Liver (tissue), 9 donors: ENCODE measurements around the gene CLPSL1. TPM values are rescaled to one million over a fixed set of nuclear protein-coding genes. Genes with fewer than 3 reads are reported as not detected.

Experiments
- DNase-seq: peaks from one replicate; pipeline ENCODE4 v3.0.0-alpha.2; 2017; ENCODE audit warnings: low spot score
- H3K27ac ChIP-seq, 2 donors: one replicate each; pipeline ENCODE4 v1.7.0; 2013; ENCODE audit warnings: inconsistent platforms in 2 of 2, low read length in 2 of 2, control low read depth in 1 of 2, low read depth in 1 of 2, mild to moderate bottlenecking in 1 of 2
- H3K27me3 ChIP-seq, 4 donors: one replicate each; pipeline versions ENCODE4 v1.6.1 to v1.7.0; 2013; ENCODE audit warnings: low read length in 3 of 4, inconsistent platforms in 1 of 4, mild to moderate bottlenecking in 1 of 4, moderate library complexity in 1 of 4; ENCODE audit not compliant: control insufficient read depth in 4 of 4, insufficient read depth in 4 of 4
- H3K36me3 ChIP-seq, 4 donors: one replicate each; pipeline versions ENCODE4 v1.6.1 to v1.7.0; 2013; ENCODE audit warnings: low read length in 3 of 4, mild to moderate bottlenecking in 3 of 4, low read depth in 1 of 4, moderate library complexity in 1 of 4; ENCODE audit not compliant: control insufficient read depth in 4 of 4, insufficient read depth in 3 of 4
- H3K4me1 ChIP-seq, 4 donors: one replicate each; pipeline versions ENCODE4 v1.6.1 to v1.7.0; 2013; ENCODE audit warnings: low read length in 3 of 4, mild to moderate bottlenecking in 3 of 4, moderate library complexity in 1 of 4; ENCODE audit not compliant: control insufficient read depth in 4 of 4, insufficient read depth in 4 of 4
- H3K4me3 ChIP-seq, 3 donors: one replicate each; pipeline versions ENCODE4 v1.6.1 to v1.7.0; 2013; ENCODE audit warnings: low read length in 3 of 3, control low read depth in 1 of 3, low read depth in 1 of 3, mild to moderate bottlenecking in 1 of 3
- H3K9ac ChIP-seq, 2 donors: one replicate each; pipeline ENCODE4 v1.7.0; 2013; ENCODE audit warnings: low read length in 2 of 2, mild to moderate bottlenecking in 2 of 2, moderate library complexity in 2 of 2, control low read depth in 1 of 2, low read depth in 1 of 2
- H3K9me3 ChIP-seq, 4 donors: one replicate each; pipeline versions ENCODE4 v1.6.1 to v1.7.0; 2013; ENCODE audit warnings: low read length in 3 of 4; ENCODE audit not compliant: control insufficient read depth in 4 of 4
- EGR1 ChIP-seq, 2 donors: IDR thresholded peaks; 2 replicates each; pipeline ENCODE4 v1.6.1; 2016 to 2018; ENCODE audit warnings: antibody characterized with exemption in 2 of 2, low read depth in 2 of 2
- FOXA1 ChIP-seq: IDR thresholded peaks from 2 replicates; pipeline ENCODE4 v1.6.1; 2016; ENCODE audit warnings: antibody characterized with exemption
- FOXA2 ChIP-seq: IDR thresholded peaks from 2 replicates; pipeline ENCODE4 v1.6.1; 2016; ENCODE audit warnings: antibody characterized with exemption
- GABPA ChIP-seq, 2 donors: IDR thresholded peaks in 1 of 2; conservative IDR thresholded peaks in 1 of 2; 2 replicates each; pipeline ENCODE4 v1.6.1; 2016; ENCODE audit warnings: antibody characterized with exemption in 2 of 2, mild to moderate bottlenecking in 1 of 2, moderate library complexity in 1 of 2
- HNF4A ChIP-seq, 2 donors: conservative IDR thresholded peaks; 2 replicates each; pipeline ENCODE4 v1.6.1; 2016; ENCODE audit warnings: antibody characterized with exemption in 2 of 2, mild to moderate bottlenecking in 2 of 2
- HNF4G ChIP-seq: IDR thresholded peaks from 2 replicates; pipeline ENCODE4 v1.6.1; 2016; ENCODE audit warnings: antibody characterized with exemption
- JUND ChIP-seq, 2 donors: IDR thresholded peaks; 2 replicates each; pipeline ENCODE4 v1.6.1; 2016; ENCODE audit warnings: antibody characterized with exemption in 2 of 2
- NR2F2 ChIP-seq: IDR thresholded peaks from 2 replicates; pipeline ENCODE4 v1.6.1; 2016; ENCODE audit warnings: antibody characterized with exemption
- RAD21 ChIP-seq, 2 donors: IDR thresholded peaks; 2 replicates each; pipeline ENCODE4 v1.6.1; 2016; ENCODE audit warnings: antibody characterized with exemption in 2 of 2, mild to moderate bottlenecking in 2 of 2
- RXRA ChIP-seq, 2 donors: IDR thresholded peaks; 2 replicates each; pipeline ENCODE4 v1.6.1; 2017 to 2018; ENCODE audit warnings: antibody characterized with exemption in 2 of 2, mild to moderate bottlenecking in 1 of 2
- SP1 ChIP-seq: IDR thresholded peaks from 2 replicates; pipeline ENCODE4 v1.6.1; 2018; ENCODE audit warnings: antibody characterized with exemption, mild to moderate bottlenecking
- TAF1 ChIP-seq: conservative IDR thresholded peaks from 2 replicates; pipeline ENCODE4 v1.6.1; 2016; ENCODE audit warnings: antibody characterized with exemption, mild to moderate bottlenecking
- YY1 ChIP-seq: IDR thresholded peaks from 2 replicates; pipeline ENCODE4 v1.6.1; 2016; ENCODE audit warnings: antibody characterized with exemption, mild to moderate bottlenecking
- WGBS: extraction: QIAGEN DNeasy Blood & Tissue Kit; methylation state at CpG from one replicate; pipeline ENCODE4 v1.1.7; 2013; 5-methylcytosine and 5-hydroxymethylcytosine counted together
- polyA plus RNA-seq, 2 donors: library from polyadenylated mRNA; stranded (reverse) in 1 of 2; unstranded in 1 of 2; fragments of 200-250 nt in 1 of 2; fragments of >200 nt in 1 of 2; fragmentation: Nextera tagmentation in 1 of 2; extraction: Ambion mirVana in 1 of 2; gene quantifications; one replicate each; pipeline versions ENCODE4 v1.2.1 to v1.2.3, GENCODE V29; 2013 to 2015
- total RNA-seq, 2 donors: library from RNA; depleted of rRNA; stranded (reverse); fragments of >200 nt; gene quantifications; one replicate each; pipeline ENCODE4 v1.2.3, GENCODE V29; 2014
- TF ChIP-seq, protein P1 (sequence below): fragments of 150-350 bp; IDR thresholded peaks from 2 replicates; pipeline ENCODE4 v1.5.1; 2017; ENCODE audit warnings: improper control_type of control experiment, low read depth, low read length; ENCODE audit not compliant: missing input control
- TF ChIP-seq, protein P2 (sequence below): IDR thresholded peaks from 2 replicates; pipeline ENCODE4 v1.6.1; 2016; ENCODE audit warnings: antibody characterized with exemption
- TF ChIP-seq, protein P3 (sequence below): IDR thresholded peaks from 2 replicates; pipeline ENCODE4 v1.6.1; 2016; ENCODE audit warnings: antibody characterized with exemption
- TF ChIP-seq, protein P4 (sequence below): IDR thresholded peaks from 2 replicates; pipeline ENCODE4 v1.6.1; 2016; ENCODE audit warnings: antibody characterized with exemption, mild to moderate bottlenecking
- TF ChIP-seq, protein P5 (sequence below): IDR thresholded peaks from 2 replicates; pipeline ENCODE4 v1.6.1; 2016; ENCODE audit warnings: antibody characterized with exemption
- donor health status: healthy.
- donor health status: healthy.
- donor health status: healthy.
- donor health status: healthy.
- donor health status: healthy.

CLPSL1 gene
- total and polyA plus RNA-seq, 4 donors = not detected

DNA sequence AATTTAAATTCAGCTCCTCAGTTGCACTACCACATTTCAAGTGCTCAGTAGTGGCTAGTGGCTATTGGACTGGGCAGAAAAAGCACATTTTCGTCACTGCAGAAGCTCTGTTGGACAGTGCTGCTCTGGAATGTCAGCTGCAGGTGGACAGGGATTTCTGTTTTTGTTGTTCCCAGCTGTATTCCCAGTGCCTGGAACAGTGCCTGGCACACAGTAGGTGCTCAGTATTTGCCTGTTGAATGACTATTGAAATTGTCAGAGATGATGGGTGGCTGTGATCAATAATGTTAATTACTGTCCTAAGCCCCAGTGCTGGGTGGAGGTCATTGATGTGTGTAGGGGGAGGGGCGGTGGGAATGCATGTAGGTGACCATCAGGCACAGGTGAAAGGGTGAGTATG, 5.5 kb downstream of the CLPSL1 start:
- Histone ChIP-seq H3K4me1 (peaks cover 0 to 3% (median 2%) of the 10 kb centered on the region in 4 donors), H3K36me3 (no peaks in the 10 kb centered on the region), H3K27ac (no peak overlapping the region), H3K4me3 (no peak overlapping the region), H3K9ac (no peak overlapping the region), H3K27me3 (peaks cover 0 to 3% (median 0%) of the 10 kb centered on the region in 4 donors), H3K9me3 (no peaks in the 10 kb centered on the region)
- DNase-seq = no peak
- no peak for TF ChIP-seq NR2F2
- TF ChIP-seq, protein P1, sequence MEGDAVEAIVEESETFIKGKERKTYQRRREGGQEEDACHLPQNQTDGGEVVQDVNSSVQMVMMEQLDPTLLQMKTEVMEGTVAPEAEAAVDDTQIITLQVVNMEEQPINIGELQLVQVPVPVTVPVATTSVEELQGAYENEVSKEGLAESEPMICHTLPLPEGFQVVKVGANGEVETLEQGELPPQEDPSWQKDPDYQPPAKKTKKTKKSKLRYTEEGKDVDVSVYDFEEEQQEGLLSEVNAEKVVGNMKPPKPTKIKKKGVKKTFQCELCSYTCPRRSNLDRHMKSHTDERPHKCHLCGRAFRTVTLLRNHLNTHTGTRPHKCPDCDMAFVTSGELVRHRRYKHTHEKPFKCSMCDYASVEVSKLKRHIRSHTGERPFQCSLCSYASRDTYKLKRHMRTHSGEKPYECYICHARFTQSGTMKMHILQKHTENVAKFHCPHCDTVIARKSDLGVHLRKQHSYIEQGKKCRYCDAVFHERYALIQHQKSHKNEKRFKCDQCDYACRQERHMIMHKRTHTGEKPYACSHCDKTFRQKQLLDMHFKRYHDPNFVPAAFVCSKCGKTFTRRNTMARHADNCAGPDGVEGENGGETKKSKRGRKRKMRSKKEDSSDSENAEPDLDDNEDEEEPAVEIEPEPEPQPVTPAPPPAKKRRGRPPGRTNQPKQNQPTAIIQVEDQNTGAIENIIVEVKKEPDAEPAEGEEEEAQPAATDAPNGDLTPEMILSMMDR = no peak
- TF ChIP-seq GABPA (IDR thresholded peaks at IDR 0.05 in 1 of 2, conservative IDR thresholded peaks at IDR 0.05 in 1 of 2) = no peak
- TF ChIP-seq FOXA2 = no peak
- TF ChIP-seq EGR1 (IDR thresholded peaks at IDR 0.05; ENCODE audit: low read depth in 2 of 2) = no peak
- no peak for TF ChIP-seq FOXA1
- TF ChIP-seq, protein P2, sequence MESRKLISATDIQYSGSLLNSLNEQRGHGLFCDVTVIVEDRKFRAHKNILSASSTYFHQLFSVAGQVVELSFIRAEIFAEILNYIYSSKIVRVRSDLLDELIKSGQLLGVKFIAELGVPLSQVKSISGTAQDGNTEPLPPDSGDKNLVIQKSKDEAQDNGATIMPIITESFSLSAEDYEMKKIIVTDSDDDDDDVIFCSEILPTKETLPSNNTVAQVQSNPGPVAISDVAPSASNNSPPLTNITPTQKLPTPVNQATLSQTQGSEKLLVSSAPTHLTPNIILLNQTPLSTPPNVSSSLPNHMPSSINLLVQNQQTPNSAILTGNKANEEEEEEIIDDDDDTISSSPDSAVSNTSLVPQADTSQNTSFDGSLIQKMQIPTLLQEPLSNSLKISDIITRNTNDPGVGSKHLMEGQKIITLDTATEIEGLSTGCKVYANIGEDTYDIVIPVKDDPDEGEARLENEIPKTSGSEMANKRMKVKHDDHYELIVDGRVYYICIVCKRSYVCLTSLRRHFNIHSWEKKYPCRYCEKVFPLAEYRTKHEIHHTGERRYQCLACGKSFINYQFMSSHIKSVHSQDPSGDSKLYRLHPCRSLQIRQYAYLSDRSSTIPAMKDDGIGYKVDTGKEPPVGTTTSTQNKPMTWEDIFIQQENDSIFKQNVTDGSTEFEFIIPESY = no peak
- TF ChIP-seq HNF4G = no peak
- TF ChIP-seq, protein P3, sequence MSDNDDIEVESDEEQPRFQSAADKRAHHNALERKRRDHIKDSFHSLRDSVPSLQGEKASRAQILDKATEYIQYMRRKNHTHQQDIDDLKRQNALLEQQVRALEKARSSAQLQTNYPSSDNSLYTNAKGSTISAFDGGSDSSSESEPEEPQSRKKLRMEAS = no peak
- TF ChIP-seq RXRA (IDR thresholded peaks at IDR 0.05) = no peak
- TF ChIP-seq RAD21 (IDR thresholded peaks at IDR 0.05) = no peak
- 64% methylated on average over 2 of the region's 2 CpGs for WGBS

DNA sequence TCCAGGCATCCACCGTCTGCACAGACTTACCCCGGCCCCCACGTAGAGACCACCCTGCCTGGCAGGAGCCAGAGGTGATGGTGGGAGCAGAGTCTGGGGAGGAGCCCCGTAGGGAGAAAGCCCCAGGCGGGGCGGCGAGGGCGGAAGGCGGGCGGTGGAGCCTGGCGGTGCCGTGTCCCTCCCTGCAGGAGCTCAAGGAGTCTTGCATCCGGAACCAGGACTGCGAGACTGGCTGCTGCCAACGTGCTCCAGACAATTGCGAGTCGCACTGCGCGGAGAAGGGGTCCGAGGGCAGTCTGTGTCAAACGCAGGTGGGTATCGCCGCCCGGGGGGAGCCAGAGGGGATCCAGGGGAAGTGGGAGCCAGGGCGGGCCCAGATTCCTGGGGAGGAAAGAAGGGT, 6.0 kb downstream of the CLPSL1 start:
- Histone ChIP-seq H3K4me3 (no peak overlapping the region), H3K9me3 (no peaks in the 10 kb centered on the region), H3K9ac (no peak overlapping the region), H3K4me1 (peaks cover 0 to 3% (median 2%) of the 10 kb centered on the region in 4 donors), H3K36me3 (no peaks in the 10 kb centered on the region), H3K27ac (no peak overlapping the region), H3K27me3 (peaks cover 0 to 3% (median 0%) of the 10 kb centered on the region in 4 donors)
- 60% methylated on average over 25 of the region's 25 CpGs for WGBS
- TF ChIP-seq GABPA (IDR thresholded peaks at IDR 0.05 in 1 of 2, conservative IDR thresholded peaks at IDR 0.05 in 1 of 2) (no peak), HNF4G (no peak), JUND (IDR thresholded peaks at IDR 0.05) (no peak), RAD21 (IDR thresholded peaks at IDR 0.05) (no peak), HNF4A (conservative IDR thresholded peaks at IDR 0.05) (no peak), TAF1 (no peak), NR2F2 (no peak), YY1 (no peak), RXRA (IDR thresholded peaks at IDR 0.05) (no peak), SP1 (no peak), FOXA2 (no peak), FOXA1 (no peak)
- TF ChIP-seq, protein P4, sequence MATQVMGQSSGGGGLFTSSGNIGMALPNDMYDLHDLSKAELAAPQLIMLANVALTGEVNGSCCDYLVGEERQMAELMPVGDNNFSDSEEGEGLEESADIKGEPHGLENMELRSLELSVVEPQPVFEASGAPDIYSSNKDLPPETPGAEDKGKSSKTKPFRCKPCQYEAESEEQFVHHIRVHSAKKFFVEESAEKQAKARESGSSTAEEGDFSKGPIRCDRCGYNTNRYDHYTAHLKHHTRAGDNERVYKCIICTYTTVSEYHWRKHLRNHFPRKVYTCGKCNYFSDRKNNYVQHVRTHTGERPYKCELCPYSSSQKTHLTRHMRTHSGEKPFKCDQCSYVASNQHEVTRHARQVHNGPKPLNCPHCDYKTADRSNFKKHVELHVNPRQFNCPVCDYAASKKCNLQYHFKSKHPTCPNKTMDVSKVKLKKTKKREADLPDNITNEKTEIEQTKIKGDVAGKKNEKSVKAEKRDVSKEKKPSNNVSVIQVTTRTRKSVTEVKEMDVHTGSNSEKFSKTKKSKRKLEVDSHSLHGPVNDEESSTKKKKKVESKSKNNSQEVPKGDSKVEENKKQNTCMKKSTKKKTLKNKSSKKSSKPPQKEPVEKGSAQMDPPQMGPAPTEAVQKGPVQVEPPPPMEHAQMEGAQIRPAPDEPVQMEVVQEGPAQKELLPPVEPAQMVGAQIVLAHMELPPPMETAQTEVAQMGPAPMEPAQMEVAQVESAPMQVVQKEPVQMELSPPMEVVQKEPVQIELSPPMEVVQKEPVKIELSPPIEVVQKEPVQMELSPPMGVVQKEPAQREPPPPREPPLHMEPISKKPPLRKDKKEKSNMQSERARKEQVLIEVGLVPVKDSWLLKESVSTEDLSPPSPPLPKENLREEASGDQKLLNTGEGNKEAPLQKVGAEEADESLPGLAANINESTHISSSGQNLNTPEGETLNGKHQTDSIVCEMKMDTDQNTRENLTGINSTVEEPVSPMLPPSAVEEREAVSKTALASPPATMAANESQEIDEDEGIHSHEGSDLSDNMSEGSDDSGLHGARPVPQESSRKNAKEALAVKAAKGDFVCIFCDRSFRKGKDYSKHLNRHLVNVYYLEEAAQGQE = no peak
- TF ChIP-seq, protein P1 = no peak
- TF ChIP-seq, protein P2 = no peak
- TF ChIP-seq, protein P3 = no peak
- TF ChIP-seq, protein P5, sequence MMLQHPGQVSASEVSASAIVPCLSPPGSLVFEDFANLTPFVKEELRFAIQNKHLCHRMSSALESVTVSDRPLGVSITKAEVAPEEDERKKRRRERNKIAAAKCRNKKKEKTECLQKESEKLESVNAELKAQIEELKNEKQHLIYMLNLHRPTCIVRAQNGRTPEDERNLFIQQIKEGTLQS = no peak
- no peak for DNase-seq
